HG03521 (cell line): Measurements from ENCODE around the gene SLC25A51.

ENCODE experiments used
- ATAC-seq: cut with Tn5 transposase; IDR thresholded peaks from one replicate; pipeline ENCODE4 v1.9.1; 2021; ENCODE audit warnings: mild to moderate bottlenecking, moderate library complexity; ENCODE audit not compliant: unreplicated experiment

The SLC25A51 gene

GRCh38 chr9:37903647-37904444 lies at the start of gene SLC25A51:
TSS of gene SLC25A51 (minus strand) at chr9:37904127. CDS start at chr9:37888550, 15,577 bp downstream.
- peak; percentile 84 for ATAC-seq

GRCh38 chr9:37953206-37953774 lies 49.4 kb upstream of the SLC25A51 start:
- ATAC-seq, result no peak

- ATAC-seq, result no peak
These were observed 48.8 kb upstream of the SLC25A51 start for GRCh38 chr9:37952731-37953130.

GRCh38 chr9:37951671-37952449 lies 47.9 kb upstream of the SLC25A51 start:
- ATAC-seq, result no peak

GRCh38 chr9:37950561-37950960 lies 46.6 kb upstream of the SLC25A51 start:
- no peak for ATAC-seq

GRCh38 chr9:37949576-37949975 lies 45.6 kb upstream of the SLC25A51 start:
- ATAC-seq, result no peak

GRCh38 chr9:37948417-37948980 lies 44.6 kb upstream of the SLC25A51 start:
- ATAC-seq, result no peak

GRCh38 chr9:37947977-37948376 lies 44.0 kb upstream of the SLC25A51 start:
- ATAC-seq, result no peak

GRCh38 chr9:37947471-37947870 lies 43.5 kb upstream of the SLC25A51 start:
- no peak for ATAC-seq

GRCh38 chr9:37946971-37947370 lies 43.0 kb upstream of the SLC25A51 start:
- ATAC-seq, result no peak

- ATAC-seq, result no peak
These were observed 42.1 kb upstream of the SLC25A51 start for GRCh38 chr9:37946041-37946440.

GRCh38 chr9:37944671-37945481 lies 40.9 kb upstream of the SLC25A51 start:
- ATAC-seq, result no peak

GRCh38 chr9:37944266-37944650 lies 40.3 kb upstream of the SLC25A51 start:
- no peak for ATAC-seq

GRCh38 chr9:37943345-37944265 lies 39.7 kb upstream of the SLC25A51 start:
- no peak for ATAC-seq

- no peak for ATAC-seq
These were observed 38.9 kb upstream of the SLC25A51 start for GRCh38 chr9:37942621-37943344.

- ATAC-seq, result no peak
These were observed 37.3 kb upstream of the SLC25A51 start for GRCh38 chr9:37941253-37941652.

- ATAC-seq, result no peak
These were observed 35.7 kb upstream of the SLC25A51 start for GRCh38 chr9:37939575-37940095.

- no peak for ATAC-seq
These were observed 34.4 kb upstream of the SLC25A51 start for GRCh38 chr9:37938121-37938891.
